PC-9 (cell line): ENCODE measurements around the gene PTPRM. TPM values are rescaled to one million over a fixed set of nuclear protein-coding genes. Genes with fewer than 3 reads are reported as not detected.

Source experiments
- BruUV-seq: library from RNA; stranded (reverse); fragments of 400-500 nt; replicated peaks from 2 replicates; lab custom pipeline; 2021; lab: Mats Ljungman, UMichigan
- CTCF ChIA-PET: fragments of 300-600 bp; sonication (Branson Sonifier 250); formaldehyde crosslinking; loops from one replicate; lab custom pipeline; 2022; ENCODE audit warnings: antibody characterized with exemption; lab: Charles Lee
- POLR2A ChIA-PET: fragments of 300-600 bp; sonication (Branson Sonifier 250); formaldehyde crosslinking; loops from one replicate; lab custom pipeline; 2022; ENCODE audit warnings: antibody characterized with exemption; ENCODE audit not compliant: unreplicated experiment; lab: Charles Lee
- DNase-seq, 2 experiments: peaks; one replicate each; pipeline versions ENCODE4 v3.0.0 to v3.0.0-alpha.2; 2015 to 2022; ENCODE audit warnings: mixed read lengths in 1 of 2
- H2AFZ ChIP-seq: fragments of 200-600 bp; sonication (generic); 2 replicates; pipeline ENCODE4 v1.8.1; 2017; ENCODE audit warnings: antibody characterized with exemption
- H3F3A ChIP-seq: fragments of 200-600 bp; sonication (generic); 2 replicates; pipeline ENCODE4 v1.8.1; 2017; ENCODE audit warnings: antibody characterized with exemption, mild to moderate bottlenecking, low read depth; ENCODE audit not compliant: insufficient read depth
- H3K27ac ChIP-seq: fragments of 200-600 bp; sonication (generic); 2 replicates; pipeline ENCODE4 v1.6.1; 2016; ENCODE audit warnings: mixed run types
- H3K27me3 ChIP-seq: fragments of 200-600 bp; sonication (generic); 2 replicates; pipeline ENCODE4 v1.6.1; 2016; ENCODE audit warnings: low read depth, mixed run types; ENCODE audit not compliant: insufficient read depth
- H3K36me3 ChIP-seq: fragments of 200-600 bp; sonication (generic); 2 replicates; pipeline ENCODE4 v1.6.1; 2016; ENCODE audit warnings: low read depth, mixed run types
- H3K4me1 ChIP-seq: fragments of 200-600 bp; sonication (generic); replicated peaks from 2 replicates; pipeline ENCODE4 v1.6.1; 2016; ENCODE audit warnings: mixed run types; ENCODE audit not compliant: insufficient read depth
- H3K4me2 ChIP-seq: fragments of 200-600 bp; sonication (generic); 2 replicates; pipeline ENCODE4 v1.6.1; 2017; ENCODE audit warnings: mixed run types
- H3K4me3 ChIP-seq: fragments of 200-600 bp; sonication (generic); 2 replicates; pipeline ENCODE4 v1.6.1; 2016; ENCODE audit warnings: mixed run types
- H3K79me2 ChIP-seq: fragments of 200-600 bp; sonication (generic); 2 replicates; pipeline ENCODE4 v1.6.1; 2017; ENCODE audit warnings: low read depth, mixed run types
- H3K9me2 ChIP-seq: fragments of 200-600 bp; sonication (generic); 2 replicates; pipeline ENCODE4 v1.8.1; 2017; ENCODE audit warnings: mild to moderate bottlenecking; ENCODE audit not compliant: insufficient read depth
- H3K9me3 ChIP-seq: fragments of 200-600 bp; sonication (generic); 2 replicates; pipeline ENCODE4 v1.8.1; 2016; ENCODE audit warnings: low read depth; ENCODE audit not compliant: insufficient read depth
- H4K20me1 ChIP-seq: fragments of 200-600 bp; sonication (generic); 2 replicates; pipeline ENCODE4 v1.8.1; 2017; ENCODE audit not compliant: insufficient read depth
- CTCF ChIP-seq: fragments of 200-600 bp; sonication (generic); conservative IDR thresholded peaks from 2 replicates; pipeline ENCODE4 v1.6.1; 2017; ENCODE audit warnings: mixed run types, antibody characterized with exemption, mild to moderate bottlenecking, moderate library complexity
- EZH2 ChIP-seq: fragments of 200-600 bp; sonication (generic); IDR thresholded peaks from 2 replicates; pipeline ENCODE4 v1.8.0; 2017; ENCODE audit warnings: antibody characterized with exemption, low read depth
- intact Hi-C: fragments of 100-400 bp; cut with micrococcal nuclease; formaldehyde crosslinking; loops from one replicate; pipeline ENCODE4 v1.10.0; 2022; ENCODE audit not compliant: unreplicated experiment
- total RNA-seq: library from RNA; stranded (reverse); gene quantifications from 2 replicates; pipeline ENCODE4 v1.2.3, GENCODE V29; 2021

The PTPRM gene
- total RNA-seq, 1 experiment from 2014 or later: 32.5 TPM

GRCh38 chr18:7808992-7809391, 241.9 kb downstream of the PTPRM start:
- CTCF ChIA-PET: no interaction called here
- no peak overlapping the region for H2AFZ ChIP-seq
- BruUV-seq: no TSS peak
- H4K20me1 ChIP-seq: no peaks in the 10 kb centered on the region
- intact Hi-C loops: no loop called here
- no peaks in the 10 kb centered on the region for H3K79me2 ChIP-seq
- POLR2A ChIA-PET: no interaction called here
- H3K27ac ChIP-seq: no peak overlapping the region
- H3K4me2 ChIP-seq: no peak overlapping the region
- 0 out of 2 replicates have a peak, but pooled peaks cover 2% of the 10 kb centered on the region for H3K9me3 ChIP-seq
- H3K36me3 ChIP-seq: no peaks in the 10 kb centered on the region
- no peak overlapping the region for H3K4me3 ChIP-seq
- TF ChIP-seq EZH2 (no peak), CTCF (no peak)
- DNase-seq: no peak
- H3K4me1 ChIP-seq: peaks cover 17% of the 10 kb centered on the region
- no peaks in the 10 kb centered on the region for H3K9me2 ChIP-seq
- H3K27me3 ChIP-seq: no peaks in the 10 kb centered on the region
- H3F3A ChIP-seq: peaks cover 7% of the 10 kb centered on the region; the same call in 1 of the 2 replicates

- H3K4me2 ChIP-seq: no peak overlapping the region
Measured at GRCh38 chr18:7809455-7809854, 242.3 kb downstream of the PTPRM start.

GRCh38 chr18:7809978-7810377, 242.9 kb downstream of the PTPRM start:
- Histone ChIP-seq H3K4me2 (no peak overlapping the region), H3K9me3 (0 out of 2 replicates have a peak, but pooled peaks cover 12% of the 10 kb centered on the region), H3K27me3 (no peaks in the 10 kb centered on the region), H3K36me3 (no peaks in the 10 kb centered on the region), H3K27ac (no peak overlapping the region), H3K4me3 (no peak overlapping the region), H3K4me1 (peaks cover 17% of the 10 kb centered on the region), H3K9me2 (no peaks in the 10 kb centered on the region), H3F3A (peaks cover 7% of the 10 kb centered on the region; the same call in 1 of the 2 replicates), H4K20me1 (no peaks in the 10 kb centered on the region), H2AFZ (no peak overlapping the region), H3K79me2 (no peaks in the 10 kb centered on the region)
- no TSS peak for BruUV-seq
- no peak for DNase-seq
- POLR2A ChIA-PET: no interaction called here
- intact Hi-C loops: no loop called here
- TF ChIP-seq CTCF (no peak), EZH2 (no peak)
- CTCF ChIA-PET: no interaction called here

More at GRCh38 chr18:7809455-7809854, 242.3 kb downstream of the PTPRM start:
- H4K20me1 ChIP-seq: no peaks in the 10 kb centered on the region
- POLR2A ChIA-PET: no interaction called here
- H3K27me3 ChIP-seq: no peaks in the 10 kb centered on the region
- peaks cover 7% of the 10 kb centered on the region; the same call in 1 of the 2 replicates for H3F3A ChIP-seq
- H2AFZ ChIP-seq: no peak overlapping the region
- 0 out of 2 replicates have a peak, but pooled peaks cover 7% of the 10 kb centered on the region for H3K9me3 ChIP-seq
- H3K4me3 ChIP-seq: no peak overlapping the region
- no peaks in the 10 kb centered on the region for H3K79me2 ChIP-seq
- H3K9me2 ChIP-seq: no peaks in the 10 kb centered on the region
- DNase-seq: no peak
- CTCF ChIA-PET: no interaction called here
- no peak for TF ChIP-seq CTCF
- no peak for TF ChIP-seq EZH2
- peaks cover 17% of the 10 kb centered on the region for H3K4me1 ChIP-seq
- no peak overlapping the region for H3K27ac ChIP-seq
- no peaks in the 10 kb centered on the region for H3K36me3 ChIP-seq
- BruUV-seq: no TSS peak
- intact Hi-C loops: no loop called here
